AG09309 (cell line): ENCODE measurements around the gene BTRC.
"Not testable (repeated sequence)": the region's sequence is repeated elsewhere in the genome, so short reads cannot be mapped to it uniquely, and the experiment has no call there.

Experiments used
- DNase-seq: peaks from one replicate; pipeline ENCODE4 v3.0.0-alpha.2; 2010; ENCODE audit warnings: low read depth
- H3K4me3 ChIP-seq: 2 replicates; pipeline ENCODE4 v1.5.1; 2011; ENCODE audit warnings: mild to moderate bottlenecking, low read depth, low read length, moderate library complexity; ENCODE audit not compliant: control insufficient read depth
- TF ChIP-seq, protein P1 (sequence below): IDR thresholded peaks from 2 replicates; pipeline ENCODE4 v1.5.1; 2011; ENCODE audit warnings: mild to moderate bottlenecking, low read depth, low read length, inconsistent platforms; ENCODE audit not compliant: insufficient read depth, control insufficient read depth; ENCODE audit errors: missing control alignments

The BTRC gene

DNA sequence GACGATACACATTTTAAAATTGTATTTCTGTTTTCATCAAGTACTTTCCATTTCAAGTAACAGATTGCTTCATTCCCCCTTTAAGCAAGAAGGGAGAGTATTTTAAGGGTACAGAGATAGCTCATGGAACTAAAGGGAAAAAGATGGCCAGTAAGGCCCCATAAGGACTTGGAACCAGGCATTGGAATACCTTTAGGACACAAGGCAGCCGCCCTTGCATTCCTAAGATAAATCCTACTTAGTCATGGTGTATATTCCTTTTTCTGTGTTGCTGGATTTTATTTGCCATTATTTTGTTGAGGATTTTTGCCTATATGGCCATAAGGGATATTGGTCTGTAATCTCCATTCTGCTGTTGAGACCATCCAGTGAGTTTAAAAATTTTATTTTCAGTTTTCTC is 49.2 kb downstream of the BTRC start:
- no peak for DNase-seq
- TF ChIP-seq, protein P1, sequence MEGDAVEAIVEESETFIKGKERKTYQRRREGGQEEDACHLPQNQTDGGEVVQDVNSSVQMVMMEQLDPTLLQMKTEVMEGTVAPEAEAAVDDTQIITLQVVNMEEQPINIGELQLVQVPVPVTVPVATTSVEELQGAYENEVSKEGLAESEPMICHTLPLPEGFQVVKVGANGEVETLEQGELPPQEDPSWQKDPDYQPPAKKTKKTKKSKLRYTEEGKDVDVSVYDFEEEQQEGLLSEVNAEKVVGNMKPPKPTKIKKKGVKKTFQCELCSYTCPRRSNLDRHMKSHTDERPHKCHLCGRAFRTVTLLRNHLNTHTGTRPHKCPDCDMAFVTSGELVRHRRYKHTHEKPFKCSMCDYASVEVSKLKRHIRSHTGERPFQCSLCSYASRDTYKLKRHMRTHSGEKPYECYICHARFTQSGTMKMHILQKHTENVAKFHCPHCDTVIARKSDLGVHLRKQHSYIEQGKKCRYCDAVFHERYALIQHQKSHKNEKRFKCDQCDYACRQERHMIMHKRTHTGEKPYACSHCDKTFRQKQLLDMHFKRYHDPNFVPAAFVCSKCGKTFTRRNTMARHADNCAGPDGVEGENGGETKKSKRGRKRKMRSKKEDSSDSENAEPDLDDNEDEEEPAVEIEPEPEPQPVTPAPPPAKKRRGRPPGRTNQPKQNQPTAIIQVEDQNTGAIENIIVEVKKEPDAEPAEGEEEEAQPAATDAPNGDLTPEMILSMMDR: no peak
- no peak overlapping the region for H3K4me3 ChIP-seq

DNA sequence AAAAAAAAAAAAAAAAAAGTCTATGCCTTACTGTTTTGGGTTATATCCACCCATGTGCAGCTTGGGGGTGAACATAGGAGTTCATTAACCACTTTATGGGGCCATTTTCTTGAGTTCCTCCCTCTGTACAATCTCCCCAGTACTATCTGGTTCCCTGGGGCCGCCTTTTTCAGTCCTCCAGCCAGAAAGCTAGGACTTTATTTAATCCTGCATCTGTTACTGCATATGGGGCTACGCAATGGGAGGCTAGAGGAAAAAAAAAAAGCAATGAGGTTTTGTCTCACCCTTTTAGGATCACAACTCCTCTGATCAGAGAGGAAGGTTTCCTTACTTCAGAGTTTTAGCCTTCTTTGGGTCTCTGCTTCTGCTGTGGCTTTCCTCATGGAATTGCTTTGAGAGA is 51.0 kb downstream of the BTRC start:
- H3K4me3 ChIP-seq: no peak overlapping the region
- TF ChIP-seq, protein P1: no peak
- no peak for DNase-seq

DNA sequence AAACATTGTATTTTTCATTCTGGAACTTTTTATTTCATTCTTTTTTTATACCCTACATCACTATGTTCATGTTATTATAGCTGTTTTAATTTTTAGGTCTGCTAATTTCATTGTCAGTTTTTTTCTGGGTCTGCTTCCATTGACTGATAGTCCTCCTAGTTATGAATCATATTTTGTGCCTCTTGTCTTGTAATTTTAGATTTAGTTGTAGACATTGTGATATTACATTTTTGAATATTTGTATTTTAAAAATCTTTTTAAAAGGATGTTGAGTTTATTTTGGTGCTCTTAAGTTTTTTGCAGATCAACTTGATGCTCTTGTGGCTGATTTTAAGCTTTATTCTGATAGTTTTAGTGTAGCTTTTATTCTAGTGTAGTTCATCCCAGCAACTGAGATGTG is 57.6 kb downstream of the BTRC start:
- no peak overlapping the region for H3K4me3 ChIP-seq
- TF ChIP-seq, protein P1: no peak
- DNase-seq: no peak

DNA sequence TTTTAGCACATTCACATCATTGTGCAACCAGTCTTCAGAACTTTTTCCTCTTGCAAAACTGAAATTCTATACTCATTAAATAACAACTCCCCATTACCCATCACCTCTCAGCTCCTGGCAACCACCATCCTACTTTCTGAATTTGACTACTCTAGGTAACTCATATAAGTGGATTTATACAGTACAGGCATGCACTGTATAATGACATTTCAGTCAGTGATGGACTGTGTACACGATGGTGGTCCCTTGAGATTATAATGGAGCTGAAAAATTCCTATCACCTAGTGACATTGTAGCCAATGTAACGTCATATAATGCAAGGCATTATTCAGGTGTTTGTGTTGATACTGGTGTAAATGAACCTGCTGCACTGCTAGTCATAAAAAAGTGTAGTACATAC is 60.1 kb downstream of the BTRC start:
- TF ChIP-seq, protein P1: no peak
- H3K4me3 ChIP-seq: no peak overlapping the region
- no peak for DNase-seq

DNA sequence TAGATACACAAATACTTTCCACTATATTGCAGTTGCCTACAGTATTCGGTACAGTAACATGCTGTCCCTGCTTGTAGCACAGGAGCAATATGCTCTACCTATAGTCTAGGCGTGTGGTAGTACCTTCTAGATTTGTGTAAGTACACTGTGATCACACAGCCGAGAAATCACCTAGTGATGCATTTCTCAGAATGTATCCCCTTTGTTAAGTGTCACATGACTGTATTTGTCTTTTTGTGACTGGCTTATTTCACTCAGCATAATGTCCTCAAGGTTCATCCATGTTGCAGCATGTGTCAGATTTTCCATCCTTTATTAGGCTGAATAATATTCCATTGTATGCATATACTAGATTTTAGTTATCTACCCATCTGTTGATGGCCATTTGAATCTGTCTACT is 61.9 kb downstream of the BTRC start:
- TF ChIP-seq, protein P1: no peak
- no peak for DNase-seq
- no peak overlapping the region for H3K4me3 ChIP-seq

DNA sequence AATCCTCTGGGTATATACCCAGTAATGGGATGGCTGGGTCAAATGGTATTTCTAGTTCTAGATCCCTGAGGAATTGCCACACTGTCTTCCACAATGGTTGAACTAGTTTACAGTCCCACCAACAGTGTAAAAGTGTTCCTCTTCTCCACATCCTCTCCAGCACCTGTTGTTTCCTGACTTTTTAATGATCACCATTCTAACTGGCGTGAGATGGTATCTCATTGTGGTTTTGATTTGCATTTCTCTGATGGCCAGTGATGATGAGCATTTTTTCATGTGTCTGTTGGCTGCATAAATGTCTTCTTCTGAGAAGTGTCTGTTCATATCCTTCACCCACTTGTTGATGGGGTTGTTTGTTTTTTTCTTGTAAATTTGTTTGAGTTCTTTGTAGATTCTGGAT is 68.0 kb downstream of the BTRC start:
- H3K4me3 ChIP-seq, DNase-seq: not testable (repeated sequence)

DNA sequence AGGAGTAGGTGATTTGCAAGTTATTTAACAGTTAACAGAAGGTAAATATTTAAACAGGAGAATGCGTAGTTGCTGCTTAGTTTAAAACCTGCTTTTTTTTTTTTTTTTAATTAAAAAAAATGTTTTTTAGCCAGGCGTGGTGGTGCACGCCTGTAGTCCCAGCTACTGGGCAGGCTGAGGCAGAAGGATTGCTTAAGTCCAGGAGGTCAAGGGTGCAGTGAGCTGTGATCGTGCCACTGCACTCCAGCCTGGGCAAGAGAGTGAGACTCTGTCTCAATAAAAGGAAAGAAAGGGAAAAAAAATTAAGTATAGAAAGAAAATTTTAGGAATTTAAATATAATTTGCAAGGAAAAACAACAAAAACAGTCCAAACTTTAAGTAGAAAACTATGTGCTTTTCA is 71.6 kb downstream of the BTRC start:
- DNase-seq: no peak

More for the DNA sequence above, 71.6 kb downstream of the BTRC start:
- H3K4me3 ChIP-seq: no peak overlapping the region
- TF ChIP-seq, protein P1: no peak
